HCT116 (cell line): ENCODE measurements around the gene TPM3. TPM values are rescaled to one million over a fixed set of nuclear protein-coding genes. Genes with fewer than 3 reads are reported as not detected.

Experiments used
- ATAC-seq: fragments of 200-7000 bp; cut with Tn5 transposase; 2 replicates; pipeline ENCODE4 v1.9.1; 2020; ENCODE audit warnings: mild to moderate bottlenecking, moderate library complexity
- BruUV-seq: library from RNA; stranded (reverse); fragments of 400-500 nt; replicated peaks from 2 replicates; lab custom pipeline; 2021; lab: Mats Ljungman, UMichigan
- CTCF ChIA-PET: fragments of 300-600 bp; sonication (Branson Sonifier 250); formaldehyde crosslinking; loops from one replicate; lab custom pipeline; 2021; ENCODE audit warnings: antibody characterized with exemption; lab: Charles Lee
- POLR2A ChIA-PET: fragments of 300-600, 350-600 bp; sonication (Branson Sonifier 250); formaldehyde crosslinking; loops from one replicate; lab custom pipeline; 2021; ENCODE audit warnings: antibody characterized with exemption; lab: Charles Lee
- RAD21 ChIA-PET, 2 experiments: fragments of 300-600 bp; sonication (Branson Sonifier 250); formaldehyde crosslinking; loops; one replicate each; lab custom pipeline; 2023; ENCODE audit warnings: low total read pairs in 2 of 2; ENCODE audit not compliant: uncharacterized antibody in 2 of 2, unreplicated experiment in 2 of 2, low non-redundant PET in 1 of 2; lab: Charles Lee
- DNase-seq: peaks from one replicate; pipeline ENCODE4 v3.0.0-alpha.2; 2010; ENCODE audit warnings: low read depth, low spot score
- H2AFZ ChIP-seq: fragments of 200-600 bp; shearing (Covaris generic), sonication (generic); 2 replicates; pipeline ENCODE4 v1.6.1; 2017; ENCODE audit warnings: low read depth, mixed run types, mixed read lengths, antibody characterized with exemption, low read length; ENCODE audit not compliant: poor library complexity, severe bottlenecking
- H3K27ac ChIP-seq: 2 replicates; pipeline ENCODE4 v1.5.1; 2012; ENCODE audit warnings: low read depth, low read length
- H3K27me3 ChIP-seq: fragments of 200-600 bp; sonication (generic); 2 replicates; pipeline ENCODE4 v1.6.1; 2016; ENCODE audit warnings: mixed run types, low read length, mixed read lengths; ENCODE audit not compliant: insufficient read depth
- H3K36me3 ChIP-seq, 2 experiments: fragments of 200-500 bp in 1 of 2; fragments of 200-600 bp in 1 of 2; sonication (Bioruptor generic) in 1 of 2; sonication (generic) in 1 of 2; 2 replicates each; pipeline versions ENCODE4 v1.5.1 to v1.6.1; 2014 to 2016; ENCODE audit warnings: low read length in 2 of 2, inconsistent platforms in 1 of 2, mixed read lengths in 1 of 2, mixed run types in 1 of 2; ENCODE audit not compliant: insufficient read depth in 2 of 2, control insufficient read depth in 1 of 2
- H3K4me1 ChIP-seq, 2 experiments: fragments of 200-600 bp in 1 of 2; sonication (generic) in 1 of 2; 2 replicates each; pipeline versions ENCODE4 v1.5.1 to v1.6.1; 2012 to 2017; ENCODE audit warnings: low read length in 2 of 2, inconsistent platforms in 1 of 2, mild to moderate bottlenecking in 1 of 2, mixed read lengths in 1 of 2, mixed run types in 1 of 2, moderate library complexity in 1 of 2; ENCODE audit not compliant: insufficient read depth in 2 of 2, control insufficient read depth in 1 of 2
- H3K4me2 ChIP-seq: fragments of 200-600 bp; sonication (generic); 2 replicates; pipeline ENCODE4 v1.6.1; 2017; ENCODE audit warnings: mixed run types, low read length, mixed read lengths
- H3K4me3 ChIP-seq, 2 experiments: fragments of 200-600 bp in 1 of 2; sonication (generic) in 1 of 2; replicated peaks in 1 of 2; 2 replicates each; pipeline ENCODE4 v1.5.1; 2011 to 2016; ENCODE audit warnings: low read length in 2 of 2, control low read depth in 1 of 2, low read depth in 1 of 2, mild to moderate bottlenecking in 1 of 2, mixed read lengths in 1 of 2, mixed run types in 1 of 2
- H3K79me2 ChIP-seq: fragments of 200-600 bp; sonication (generic); 2 replicates; pipeline ENCODE4 v1.6.1; 2017; ENCODE audit warnings: mild to moderate bottlenecking, mixed run types, low read length, moderate library complexity, mixed read lengths; ENCODE audit not compliant: insufficient read depth
- H3K9ac ChIP-seq: fragments of 200-600 bp; sonication (generic); 2 replicates; pipeline ENCODE4 v1.6.1; 2016; ENCODE audit warnings: low read length, mixed read lengths
- H3K9me2 ChIP-seq: fragments of 200-600 bp; sonication (generic), shearing (Covaris generic); 2 replicates; pipeline ENCODE4 v1.6.1; 2017; ENCODE audit warnings: mixed run types, mild to moderate bottlenecking, moderate library complexity; ENCODE audit not compliant: insufficient read depth
- H3K9me3 ChIP-seq, 2 experiments: fragments of 200-500 bp in 1 of 2; fragments of 200-600 bp in 1 of 2; sonication (Bioruptor generic) in 1 of 2; sonication (generic) in 1 of 2; 2 replicates each; pipeline ENCODE4 v1.6.1; 2014 to 2017; ENCODE audit warnings: low read length in 2 of 2, mixed read lengths in 2 of 2, inconsistent platforms in 1 of 2, low read depth in 1 of 2, mild to moderate bottlenecking in 1 of 2, mixed run types in 1 of 2, moderate library complexity in 1 of 2; ENCODE audit not compliant: control insufficient read depth in 1 of 2, insufficient read depth in 1 of 2
- H4K20me1 ChIP-seq: fragments of 200-600 bp; sonication (generic), shearing (Covaris generic); 2 replicates; pipeline ENCODE4 v1.6.1; 2017; ENCODE audit warnings: mixed run types, mild to moderate bottlenecking, moderate library complexity; ENCODE audit not compliant: insufficient read depth
- EZH2 ChIP-seq: fragments of 200-600 bp; sonication (generic); IDR thresholded peaks from 2 replicates; pipeline ENCODE4 v1.6.1; 2017; ENCODE audit warnings: antibody characterized with exemption, mixed run types
- EZH2phosphoT487 ChIP-seq: fragments of 200-600 bp; IDR thresholded peaks from 2 replicates; pipeline ENCODE4 v1.6.1; 2018; ENCODE audit warnings: antibody characterized with exemption, borderline replicate concordance
- FOSL1 ChIP-seq: IDR thresholded peaks from 2 replicates; pipeline ENCODE4 v1.6.1; 2012; ENCODE audit warnings: low read depth
- RAD21 ChIP-seq: IDR thresholded peaks from 2 replicates; pipeline ENCODE4 v1.6.1; 2012; ENCODE audit warnings: low read depth, mild to moderate bottlenecking
- SP1 ChIP-seq: IDR thresholded peaks from 2 replicates; pipeline ENCODE4 v1.6.1; 2012; ENCODE audit warnings: low read depth
- SRF ChIP-seq: IDR thresholded peaks from 2 replicates; pipeline ENCODE4 v1.6.1; 2012; ENCODE audit warnings: low read depth
- intact Hi-C: fragments of 100-400 bp; cut with micrococcal nuclease; formaldehyde crosslinking; loops from 2 replicates; pipeline ENCODE4 v1.10.0; 2022
- total RNA-seq: library from RNA; stranded (reverse); gene quantifications from one replicate; pipeline ENCODE4 v1.2.1, GENCODE V29; 2021; ENCODE audit not compliant: unreplicated experiment
- TF ChIP-seq, protein P1 (sequence below): IDR thresholded peaks from 2 replicates; pipeline ENCODE4 v1.6.1; 2012; ENCODE audit warnings: low read depth
- TF ChIP-seq, protein P2 (sequence below): IDR thresholded peaks from 2 replicates; pipeline ENCODE4 v1.6.1; 2011; ENCODE audit warnings: mild to moderate bottlenecking, low read length, moderate library complexity; ENCODE audit not compliant: insufficient replicate concordance; ENCODE audit errors: extremely low read depth
- TF ChIP-seq, protein P3 (sequence below): IDR thresholded peaks from 2 replicates; pipeline ENCODE4 v1.6.1; 2012

TPM3 gene
- total RNA-seq, 1 experiment from 2014 or later, result 457 TPM

DNA sequence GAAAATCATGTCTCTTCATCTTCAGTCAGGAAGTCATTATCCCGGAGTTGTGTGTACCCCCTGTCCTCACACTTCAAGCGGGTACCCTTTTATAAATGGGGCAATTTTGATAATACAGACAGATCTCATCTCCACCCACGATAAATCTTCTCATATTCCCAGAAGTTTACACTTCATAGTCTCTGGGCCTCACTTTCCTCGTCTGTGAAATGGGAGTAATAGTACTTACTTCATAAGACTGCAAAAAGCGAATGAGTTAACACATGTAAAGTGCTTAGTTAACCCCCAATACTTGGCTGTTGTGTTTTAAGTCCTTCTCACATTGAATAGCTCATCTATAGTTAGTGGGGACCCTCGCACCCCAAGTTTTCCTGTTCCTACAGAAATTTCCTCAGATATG is 37.8 kb downstream of the TPM3 start:
- BruUV-seq, result no TSS peak
- H3K4me1 ChIP-seq, result no peaks in the 10 kb centered on the region
- POLR2A ChIA-PET, result no interaction called here
- intact Hi-C loops, result no loop called here
- DNase-seq (no peak), ATAC-seq (no peak)
- H3K4me3 ChIP-seq, result no peak overlapping the region
- H3K9me2 ChIP-seq, result no peaks in the 10 kb centered on the region
- no peaks in the 10 kb centered on the region for H3K27me3 ChIP-seq
- no peak overlapping the region for H3K4me2 ChIP-seq
- TF ChIP-seq FOSL1, result no peak
- TF ChIP-seq, protein P1, sequence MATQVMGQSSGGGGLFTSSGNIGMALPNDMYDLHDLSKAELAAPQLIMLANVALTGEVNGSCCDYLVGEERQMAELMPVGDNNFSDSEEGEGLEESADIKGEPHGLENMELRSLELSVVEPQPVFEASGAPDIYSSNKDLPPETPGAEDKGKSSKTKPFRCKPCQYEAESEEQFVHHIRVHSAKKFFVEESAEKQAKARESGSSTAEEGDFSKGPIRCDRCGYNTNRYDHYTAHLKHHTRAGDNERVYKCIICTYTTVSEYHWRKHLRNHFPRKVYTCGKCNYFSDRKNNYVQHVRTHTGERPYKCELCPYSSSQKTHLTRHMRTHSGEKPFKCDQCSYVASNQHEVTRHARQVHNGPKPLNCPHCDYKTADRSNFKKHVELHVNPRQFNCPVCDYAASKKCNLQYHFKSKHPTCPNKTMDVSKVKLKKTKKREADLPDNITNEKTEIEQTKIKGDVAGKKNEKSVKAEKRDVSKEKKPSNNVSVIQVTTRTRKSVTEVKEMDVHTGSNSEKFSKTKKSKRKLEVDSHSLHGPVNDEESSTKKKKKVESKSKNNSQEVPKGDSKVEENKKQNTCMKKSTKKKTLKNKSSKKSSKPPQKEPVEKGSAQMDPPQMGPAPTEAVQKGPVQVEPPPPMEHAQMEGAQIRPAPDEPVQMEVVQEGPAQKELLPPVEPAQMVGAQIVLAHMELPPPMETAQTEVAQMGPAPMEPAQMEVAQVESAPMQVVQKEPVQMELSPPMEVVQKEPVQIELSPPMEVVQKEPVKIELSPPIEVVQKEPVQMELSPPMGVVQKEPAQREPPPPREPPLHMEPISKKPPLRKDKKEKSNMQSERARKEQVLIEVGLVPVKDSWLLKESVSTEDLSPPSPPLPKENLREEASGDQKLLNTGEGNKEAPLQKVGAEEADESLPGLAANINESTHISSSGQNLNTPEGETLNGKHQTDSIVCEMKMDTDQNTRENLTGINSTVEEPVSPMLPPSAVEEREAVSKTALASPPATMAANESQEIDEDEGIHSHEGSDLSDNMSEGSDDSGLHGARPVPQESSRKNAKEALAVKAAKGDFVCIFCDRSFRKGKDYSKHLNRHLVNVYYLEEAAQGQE, result no peak
- TF ChIP-seq EZH2, result no peak
- no peak for TF ChIP-seq EZH2phosphoT487
- no peak for TF ChIP-seq SRF
- TF ChIP-seq, protein P2, sequence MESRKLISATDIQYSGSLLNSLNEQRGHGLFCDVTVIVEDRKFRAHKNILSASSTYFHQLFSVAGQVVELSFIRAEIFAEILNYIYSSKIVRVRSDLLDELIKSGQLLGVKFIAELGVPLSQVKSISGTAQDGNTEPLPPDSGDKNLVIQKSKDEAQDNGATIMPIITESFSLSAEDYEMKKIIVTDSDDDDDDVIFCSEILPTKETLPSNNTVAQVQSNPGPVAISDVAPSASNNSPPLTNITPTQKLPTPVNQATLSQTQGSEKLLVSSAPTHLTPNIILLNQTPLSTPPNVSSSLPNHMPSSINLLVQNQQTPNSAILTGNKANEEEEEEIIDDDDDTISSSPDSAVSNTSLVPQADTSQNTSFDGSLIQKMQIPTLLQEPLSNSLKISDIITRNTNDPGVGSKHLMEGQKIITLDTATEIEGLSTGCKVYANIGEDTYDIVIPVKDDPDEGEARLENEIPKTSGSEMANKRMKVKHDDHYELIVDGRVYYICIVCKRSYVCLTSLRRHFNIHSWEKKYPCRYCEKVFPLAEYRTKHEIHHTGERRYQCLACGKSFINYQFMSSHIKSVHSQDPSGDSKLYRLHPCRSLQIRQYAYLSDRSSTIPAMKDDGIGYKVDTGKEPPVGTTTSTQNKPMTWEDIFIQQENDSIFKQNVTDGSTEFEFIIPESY, result no peak
- no peak for TF ChIP-seq RAD21
- TF ChIP-seq, protein P3, sequence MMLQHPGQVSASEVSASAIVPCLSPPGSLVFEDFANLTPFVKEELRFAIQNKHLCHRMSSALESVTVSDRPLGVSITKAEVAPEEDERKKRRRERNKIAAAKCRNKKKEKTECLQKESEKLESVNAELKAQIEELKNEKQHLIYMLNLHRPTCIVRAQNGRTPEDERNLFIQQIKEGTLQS, result no peak
- TF ChIP-seq SP1, result no peak
- H3K36me3 ChIP-seq, result peaks cover 10 to 16% of the 10 kb centered on the region in 2 experiments; a peak in 3 of 4 replicates
- no peak overlapping the region for H2AFZ ChIP-seq
- no peak overlapping the region for H3K9ac ChIP-seq
- no peaks in the 10 kb centered on the region for H3K9me3 ChIP-seq
- no peak overlapping the region for H3K27ac ChIP-seq
- CTCF ChIA-PET, result no interaction called here
- H3K79me2 ChIP-seq, result peaks cover 8% of the 10 kb centered on the region
- RAD21 ChIA-PET, result no interaction called here
- no peaks in the 10 kb centered on the region for H4K20me1 ChIP-seq
